GM12864 (cell line): ENCODE results near the gene TARS2.
A peak's percentile ranks its signal among the peaks of the same experiment; 100 is the strongest.

ENCODE experiments used
- DNase-seq: peaks from one replicate; pipeline ENCODE4 v3.0.0-alpha.2; 2011; ENCODE audit warnings: low read depth
- H3K4me3 ChIP-seq: 2 replicates; pipeline ENCODE4 v1.5.1; 2011; ENCODE audit warnings: mild to moderate bottlenecking, low read depth, low read length, control low read depth
- TF ChIP-seq, protein P1 (sequence below): IDR thresholded peaks from 2 replicates; pipeline ENCODE4 v1.5.1; 2011; ENCODE audit warnings: low read depth, mild to moderate bottlenecking, moderate library complexity, low read length, control low read depth, inconsistent platforms; ENCODE audit errors: missing control alignments

Gene TARS2, protein sequence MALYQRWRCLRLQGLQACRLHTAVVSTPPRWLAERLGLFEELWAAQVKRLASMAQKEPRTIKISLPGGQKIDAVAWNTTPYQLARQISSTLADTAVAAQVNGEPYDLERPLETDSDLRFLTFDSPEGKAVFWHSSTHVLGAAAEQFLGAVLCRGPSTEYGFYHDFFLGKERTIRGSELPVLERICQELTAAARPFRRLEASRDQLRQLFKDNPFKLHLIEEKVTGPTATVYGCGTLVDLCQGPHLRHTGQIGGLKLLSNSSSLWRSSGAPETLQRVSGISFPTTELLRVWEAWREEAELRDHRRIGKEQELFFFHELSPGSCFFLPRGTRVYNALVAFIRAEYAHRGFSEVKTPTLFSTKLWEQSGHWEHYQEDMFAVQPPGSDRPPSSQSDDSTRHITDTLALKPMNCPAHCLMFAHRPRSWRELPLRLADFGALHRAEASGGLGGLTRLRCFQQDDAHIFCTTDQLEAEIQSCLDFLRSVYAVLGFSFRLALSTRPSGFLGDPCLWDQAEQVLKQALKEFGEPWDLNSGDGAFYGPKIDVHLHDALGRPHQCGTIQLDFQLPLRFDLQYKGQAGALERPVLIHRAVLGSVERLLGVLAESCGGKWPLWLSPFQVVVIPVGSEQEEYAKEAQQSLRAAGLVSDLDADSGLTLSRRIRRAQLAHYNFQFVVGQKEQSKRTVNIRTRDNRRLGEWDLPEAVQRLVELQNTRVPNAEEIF

DNA sequence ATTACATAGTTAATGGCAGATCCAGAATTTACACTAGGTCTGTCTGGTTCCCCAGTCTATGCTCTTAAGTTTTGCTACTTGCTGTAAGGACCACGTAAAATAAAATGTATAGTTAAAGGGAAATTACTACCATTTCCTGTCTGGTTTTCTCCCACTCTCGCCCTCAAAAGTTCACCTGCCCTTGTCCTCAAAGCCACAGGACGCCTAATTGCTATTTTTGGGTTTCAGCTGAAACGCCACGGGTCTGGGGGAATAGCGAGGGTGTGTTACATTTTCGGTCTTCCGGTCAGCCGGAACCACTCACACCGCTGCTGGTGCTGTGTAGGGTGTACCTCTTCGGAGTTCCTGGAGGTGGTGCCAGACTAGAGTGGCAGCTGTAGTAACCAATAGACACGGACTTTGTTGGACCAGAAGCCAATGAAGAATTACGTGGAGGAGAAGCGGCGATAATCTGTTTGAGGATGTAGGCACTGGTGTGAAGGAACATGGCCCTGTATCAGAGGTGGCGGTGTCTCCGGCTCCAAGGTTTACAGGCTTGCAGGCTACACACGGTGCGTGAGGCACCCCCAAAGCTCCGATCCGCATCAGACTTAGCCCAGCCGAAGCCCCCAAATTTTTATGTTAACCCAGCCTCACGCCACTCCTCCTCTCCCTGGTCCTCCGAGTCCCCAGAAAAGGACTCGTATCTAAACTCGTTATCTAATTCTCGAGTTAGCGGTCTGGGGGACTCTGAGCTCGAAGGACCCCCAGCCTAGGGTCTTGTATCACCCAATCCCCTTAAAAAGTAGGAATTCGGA, at the start of gene TARS2:
TSS of gene TARS2 (plus strand) at position 454 of the 797 bp plus-strand sequence. CDS start at position 486, 32 bp downstream.
- TF ChIP-seq, protein P1, sequence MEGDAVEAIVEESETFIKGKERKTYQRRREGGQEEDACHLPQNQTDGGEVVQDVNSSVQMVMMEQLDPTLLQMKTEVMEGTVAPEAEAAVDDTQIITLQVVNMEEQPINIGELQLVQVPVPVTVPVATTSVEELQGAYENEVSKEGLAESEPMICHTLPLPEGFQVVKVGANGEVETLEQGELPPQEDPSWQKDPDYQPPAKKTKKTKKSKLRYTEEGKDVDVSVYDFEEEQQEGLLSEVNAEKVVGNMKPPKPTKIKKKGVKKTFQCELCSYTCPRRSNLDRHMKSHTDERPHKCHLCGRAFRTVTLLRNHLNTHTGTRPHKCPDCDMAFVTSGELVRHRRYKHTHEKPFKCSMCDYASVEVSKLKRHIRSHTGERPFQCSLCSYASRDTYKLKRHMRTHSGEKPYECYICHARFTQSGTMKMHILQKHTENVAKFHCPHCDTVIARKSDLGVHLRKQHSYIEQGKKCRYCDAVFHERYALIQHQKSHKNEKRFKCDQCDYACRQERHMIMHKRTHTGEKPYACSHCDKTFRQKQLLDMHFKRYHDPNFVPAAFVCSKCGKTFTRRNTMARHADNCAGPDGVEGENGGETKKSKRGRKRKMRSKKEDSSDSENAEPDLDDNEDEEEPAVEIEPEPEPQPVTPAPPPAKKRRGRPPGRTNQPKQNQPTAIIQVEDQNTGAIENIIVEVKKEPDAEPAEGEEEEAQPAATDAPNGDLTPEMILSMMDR: no peak
- peak; percentile 99 for DNase-seq
- peak within 1 kb of the TSS; percentile 91 for H3K4me3 ChIP-seq

DNA sequence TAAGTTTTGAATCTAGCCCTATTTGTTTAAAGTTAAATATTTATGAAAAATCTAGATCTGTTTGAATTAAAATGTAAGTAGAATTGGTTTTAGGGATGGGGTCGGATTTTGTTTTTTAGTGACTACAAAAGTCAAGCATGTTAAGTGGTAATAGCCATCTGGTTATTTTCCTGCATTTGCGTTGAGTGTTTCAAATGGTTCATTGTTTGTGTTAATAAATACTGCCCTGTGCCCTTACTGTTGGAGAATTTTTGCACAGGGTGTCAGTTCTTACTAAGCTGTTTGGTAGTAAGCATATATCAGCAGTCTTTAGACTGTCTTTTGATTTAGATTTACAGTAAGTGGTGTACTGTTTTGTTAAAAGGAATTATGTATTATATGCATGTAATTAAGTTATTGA, 46.1 kb upstream of the TARS2 start:
- DNase-seq: no peak
- H3K4me3 ChIP-seq: no peak overlapping the region
- TF ChIP-seq, protein P1: no peak

DNA sequence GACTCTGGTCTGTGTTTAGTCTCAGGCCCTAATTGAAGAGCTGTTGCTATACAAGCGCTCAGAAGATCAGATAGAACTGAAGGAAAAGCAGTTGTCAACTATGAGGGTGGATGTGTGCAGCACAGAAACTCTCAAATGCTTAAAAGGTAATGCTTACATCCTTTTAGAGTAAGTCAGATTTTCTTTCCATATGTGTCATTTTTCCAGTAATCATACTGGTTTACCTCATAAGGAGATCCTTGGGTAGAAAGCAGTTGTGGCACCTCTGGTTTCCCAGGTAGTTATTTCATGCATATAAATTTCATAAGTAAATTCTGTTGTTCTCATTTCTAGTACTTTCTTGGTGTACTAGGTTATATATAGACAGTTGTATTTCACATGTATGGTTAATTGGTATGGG, 43.0 kb upstream of the TARS2 start:
- DNase-seq: no peak
- H3K4me3 ChIP-seq: no peak overlapping the region
- TF ChIP-seq, protein P1: no peak

DNA sequence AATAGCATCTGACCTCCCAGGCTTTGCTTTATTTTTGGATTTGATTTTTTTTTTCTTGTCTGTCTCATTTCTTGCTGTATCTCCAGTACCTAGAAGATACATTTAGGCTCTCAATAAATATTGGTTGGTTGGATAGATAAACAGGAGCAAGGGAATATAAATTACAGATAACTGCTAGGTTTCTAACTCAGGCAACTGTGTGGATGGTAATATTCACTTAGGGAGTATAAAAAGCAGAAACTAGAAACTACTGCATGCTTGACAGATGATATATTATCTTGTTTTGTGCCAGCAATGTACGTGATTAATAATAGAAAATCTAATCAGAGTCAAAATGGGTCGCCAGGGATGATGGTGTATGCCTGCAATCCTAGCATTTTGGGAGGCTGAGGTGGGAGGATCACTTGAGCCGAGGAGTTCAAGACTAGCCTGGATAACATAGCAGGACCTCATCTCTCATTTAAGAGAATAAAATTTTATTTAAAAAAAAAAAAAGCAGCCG, 31.0 kb upstream of the TARS2 start:
- no peak for DNase-seq
- TF ChIP-seq, protein P1: no peak
- H3K4me3 ChIP-seq: no peak overlapping the region

DNA sequence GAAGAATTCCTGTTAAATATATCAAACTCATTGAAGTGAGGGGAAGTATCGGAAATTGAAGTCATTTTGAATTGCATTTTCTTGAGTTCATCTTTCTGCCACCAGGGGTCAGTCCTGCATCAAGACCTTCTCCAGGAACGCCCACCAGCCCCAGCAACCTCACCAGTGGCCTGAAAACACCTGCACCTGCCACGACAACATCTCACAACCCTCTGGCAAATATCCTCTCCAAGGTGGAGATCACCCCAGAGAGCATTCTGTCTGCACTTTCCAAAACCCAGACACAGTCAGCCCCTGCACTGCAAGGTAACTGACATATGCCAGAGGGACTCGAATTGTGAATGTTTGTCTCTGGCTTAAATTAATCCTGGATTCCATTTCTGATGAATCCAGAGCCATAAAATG, 22.8 kb upstream of the TARS2 start:
- peak; percentile 40 for DNase-seq
- no peak overlapping the region for H3K4me3 ChIP-seq
- TF ChIP-seq, protein P1: peak; percentile 84

DNA sequence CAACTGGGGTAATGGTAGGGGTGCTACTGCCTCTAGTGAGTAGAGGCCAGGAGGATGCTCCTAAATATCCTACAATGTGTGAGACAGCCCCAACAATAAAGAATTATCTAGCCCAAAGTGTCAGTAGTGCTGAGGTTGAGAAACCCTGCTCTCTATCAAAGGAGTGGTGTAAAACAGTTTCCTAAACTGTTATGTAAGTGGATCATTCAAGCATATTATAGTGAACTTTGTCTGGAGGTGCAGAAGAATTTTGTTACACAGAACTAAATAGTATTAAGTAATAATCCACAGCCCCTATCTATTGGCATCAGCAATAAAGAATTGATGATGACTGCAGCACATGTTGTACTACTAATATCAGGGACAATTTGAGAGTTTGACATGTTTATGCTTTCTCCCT, 20.3 kb upstream of the TARS2 start:
- TF ChIP-seq, protein P1: no peak
- no peak overlapping the region for H3K4me3 ChIP-seq
- no peak for DNase-seq
